RCC 7860 (cell line): ENCODE results near the gene RHBDL2.
"Not testable (repeated sequence)": the region's sequence is repeated elsewhere in the genome, so short reads cannot be mapped to it uniquely, and the experiment has no call there.

Experiments
- DNase-seq: peaks from one replicate; pipeline ENCODE4 v3.0.0-alpha.2; 2015; ENCODE audit warnings: low spot score
- FAIRE-seq: peaks from 2 replicates; lab custom pipeline; 2012; peaks lifted over from hg19 to GRCh38; lab: Jason Lieb, UNC

RHBDL2 gene

DNA sequence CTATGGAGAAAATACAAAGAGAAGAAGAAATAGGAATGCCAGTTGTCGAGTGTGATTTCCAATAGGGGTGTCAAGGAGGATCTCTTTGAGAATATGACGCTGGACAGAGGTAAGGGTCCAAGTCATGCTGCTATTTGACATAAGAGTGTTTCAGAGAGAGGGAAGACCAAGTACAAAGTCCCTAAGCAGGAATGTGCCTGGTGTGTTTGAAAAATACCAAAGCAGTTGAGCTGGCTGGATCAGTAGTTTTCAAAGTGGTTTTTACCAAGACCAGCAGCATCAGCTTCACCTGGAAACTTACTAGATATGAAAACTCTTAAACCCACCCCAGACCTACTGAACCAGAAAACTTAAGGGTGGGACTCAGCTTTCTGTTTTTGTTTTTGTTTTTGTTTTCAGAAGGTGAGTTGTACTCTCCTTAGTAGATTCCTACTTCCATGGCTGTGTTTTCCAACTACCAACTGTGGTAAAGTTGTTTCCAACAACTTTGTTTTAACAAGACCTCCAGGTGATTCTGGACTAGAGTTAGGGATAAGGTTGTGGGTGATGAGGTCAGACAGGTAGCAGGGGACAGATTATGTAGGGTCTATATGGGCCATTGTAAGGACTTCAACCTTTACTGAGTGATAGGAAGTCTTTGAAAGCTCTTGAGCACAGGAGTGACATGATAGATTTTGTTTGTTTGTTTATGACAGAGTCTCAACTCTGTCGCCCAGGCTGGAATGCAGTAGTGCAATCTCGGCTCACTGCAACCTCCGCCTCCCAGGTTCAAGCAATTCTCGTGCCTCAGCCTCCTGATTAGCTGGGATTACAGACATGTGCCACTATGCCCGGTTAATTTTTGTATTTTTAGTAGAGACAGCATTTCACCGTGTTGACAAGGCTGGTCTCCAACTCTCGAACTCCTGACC is 53.0 kb downstream of the RHBDL2 start:
- FAIRE-seq (no peak), DNase-seq (no peak)

DNA sequence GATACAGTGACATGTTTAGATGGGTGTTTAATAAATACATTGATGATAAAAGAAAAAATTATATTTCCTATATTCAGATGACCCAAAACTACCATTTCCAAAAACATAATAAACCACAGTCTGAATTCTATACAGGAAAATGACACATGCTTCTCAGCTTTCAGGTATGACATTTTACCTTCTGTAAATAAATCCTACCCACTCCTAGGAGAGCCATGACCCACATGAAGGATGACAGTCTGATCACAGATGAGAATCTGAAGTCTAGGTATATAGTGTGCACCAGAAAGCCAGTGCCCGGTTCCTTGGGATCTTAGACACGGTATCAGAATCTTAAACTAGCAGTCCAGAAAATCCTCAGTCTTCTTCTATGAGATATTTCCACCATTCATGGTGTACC is 56.5 kb downstream of the RHBDL2 start:
- no peak for FAIRE-seq
- DNase-seq: no peak

DNA sequence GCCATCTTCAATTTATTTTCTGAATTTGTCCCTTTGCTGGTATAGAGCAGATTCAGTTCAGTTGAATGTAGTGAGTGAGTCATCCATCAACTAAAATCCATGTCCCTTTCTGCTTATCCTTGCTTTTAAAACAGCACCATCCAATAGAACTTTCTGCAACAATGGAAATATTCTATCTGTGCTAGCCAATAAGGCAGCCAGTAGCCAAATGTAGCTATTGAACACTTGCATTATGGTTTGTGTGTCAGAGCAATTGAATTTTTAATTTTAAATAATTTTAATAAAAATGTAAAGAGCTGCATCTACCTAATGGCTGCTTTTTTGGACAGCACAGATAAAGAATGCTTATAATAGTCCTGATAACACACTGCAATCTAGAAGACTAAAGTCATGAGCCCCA is 60.1 kb downstream of the RHBDL2 start, which contains the start of gene GJA9:
TSS of gene GJA9 (minus strand) at position 101 of the 400 bp plus-strand sequence. CDS start 5,489 bp downstream, outside the sequence.
- DNase-seq (no peak), FAIRE-seq (no peak)

DNA sequence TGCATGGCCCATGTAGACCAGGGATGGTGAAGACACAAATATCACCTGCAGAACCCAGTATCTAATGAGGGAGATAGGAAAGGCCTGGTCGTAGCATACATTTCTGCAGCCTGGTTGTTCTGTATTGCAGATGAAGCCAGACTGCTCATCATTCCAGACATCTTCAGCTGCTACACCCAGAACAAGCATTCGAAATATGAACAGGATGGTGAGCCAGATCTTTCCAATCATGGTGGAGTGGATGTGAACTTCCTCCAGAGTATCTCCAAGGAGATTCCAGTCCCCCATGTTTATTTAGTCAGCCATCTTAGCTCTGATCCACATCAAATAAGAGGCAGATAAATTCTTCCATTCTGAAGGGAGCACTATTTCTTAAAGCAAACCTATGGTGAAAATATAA is 65.8 kb downstream of the RHBDL2 start:
- no peak for FAIRE-seq
- DNase-seq: no peak

DNA sequence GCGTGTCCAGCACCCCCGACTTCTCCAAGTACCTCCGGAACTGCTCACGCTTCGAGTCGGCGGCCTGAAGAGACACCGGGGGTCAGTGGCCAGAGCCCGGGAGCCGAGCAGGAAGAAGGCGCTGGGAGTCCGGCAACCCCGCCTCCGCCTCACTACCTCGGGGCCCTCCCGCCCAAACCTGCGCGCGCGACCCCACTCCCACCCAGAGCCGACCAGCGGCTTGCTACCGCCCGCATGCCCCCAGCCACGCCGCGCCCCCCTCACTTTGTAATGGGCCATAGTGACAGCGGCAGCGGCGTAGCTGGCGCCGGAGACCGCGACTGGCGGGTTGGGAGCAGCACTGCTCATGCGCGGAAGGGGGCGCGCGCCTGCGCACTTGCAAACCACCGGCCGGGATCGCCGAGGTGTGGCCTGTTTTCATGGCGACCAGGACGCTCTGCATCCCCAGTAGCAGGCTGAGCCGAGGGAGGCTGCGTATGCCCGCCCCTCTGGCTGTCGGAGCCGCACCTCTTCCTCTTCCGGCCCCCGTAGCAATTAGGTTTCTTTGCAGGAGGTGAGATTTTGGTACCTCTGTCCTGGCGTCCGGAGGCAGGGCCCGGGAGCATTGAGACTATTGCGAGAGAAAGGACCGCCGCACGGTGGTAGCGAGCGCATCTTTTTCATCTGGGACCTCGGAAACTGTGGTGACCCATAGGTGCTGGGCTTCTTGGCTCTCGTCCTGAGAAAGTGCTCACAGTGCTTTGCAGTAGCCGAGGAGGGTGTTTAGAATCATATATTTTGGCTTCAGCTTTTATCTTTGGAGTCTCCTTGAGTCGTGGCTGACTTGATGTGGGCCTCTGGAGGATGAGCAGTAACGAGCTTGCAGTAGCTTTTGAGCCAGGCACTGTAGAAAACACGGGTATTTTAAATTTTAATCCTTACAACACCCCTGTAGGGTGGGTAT is 68.3 kb downstream of the RHBDL2 start, which contains the start of gene MYCBP:
TSS of gene MYCBP (minus strand) at position 322 of the 943 bp plus-strand sequence. CDS start at position 279, 43 bp downstream.
- peak; percentile 89 for DNase-seq
- FAIRE-seq: peak; percentile 84

DNA sequence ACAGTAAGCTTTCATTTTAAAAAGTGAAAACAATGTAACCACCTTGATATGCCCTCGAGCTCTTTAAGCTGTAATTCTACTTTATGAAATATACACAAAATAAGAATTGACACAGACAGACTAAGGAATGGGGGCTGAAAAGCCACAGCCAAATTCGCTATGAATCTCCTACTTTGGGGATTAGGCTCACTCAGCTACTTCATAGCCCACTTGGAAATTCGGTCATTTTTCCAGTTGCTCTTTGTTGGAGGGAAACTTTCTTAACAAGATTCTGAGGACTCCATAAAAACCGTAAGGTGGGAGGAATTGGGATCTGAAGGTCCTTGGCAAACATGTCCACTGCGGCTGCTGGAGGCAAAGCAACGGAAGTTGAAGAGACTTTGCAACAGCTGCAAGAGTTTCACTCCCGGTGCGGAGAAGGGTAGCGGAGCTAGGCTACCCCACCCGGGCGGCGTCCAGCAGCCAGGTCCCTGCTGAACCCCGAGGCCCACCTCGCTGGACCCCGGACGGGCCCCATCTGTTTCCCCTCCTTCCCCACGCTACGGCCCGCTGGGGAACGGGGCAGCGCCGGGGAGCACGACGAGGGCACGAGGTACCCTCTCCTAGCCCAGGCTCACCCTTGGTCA is 69.1 kb downstream of the RHBDL2 start:
- FAIRE-seq (no peak), DNase-seq (no peak)

DNA sequence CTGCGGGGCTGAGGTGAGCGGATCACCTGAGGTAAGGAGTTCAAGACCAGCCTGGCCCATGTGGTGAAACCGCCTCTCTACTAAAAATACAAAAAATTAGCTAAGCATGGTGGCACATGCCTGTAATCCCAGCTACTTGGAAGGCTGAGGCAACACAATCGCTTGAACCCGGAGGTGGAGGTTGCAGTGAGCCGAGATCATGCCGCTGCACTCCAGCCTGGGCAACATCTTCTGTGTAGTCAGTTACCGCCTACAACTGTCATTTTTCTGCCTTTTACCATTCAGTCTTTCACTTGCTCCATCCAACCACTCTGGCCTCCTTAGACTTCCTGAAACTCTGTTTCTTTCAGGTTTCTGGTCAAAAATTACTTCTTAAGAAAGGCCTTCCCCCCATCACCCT is 70.6 kb downstream of the RHBDL2 start:
- FAIRE-seq: no peak
- DNase-seq: no peak

DNA sequence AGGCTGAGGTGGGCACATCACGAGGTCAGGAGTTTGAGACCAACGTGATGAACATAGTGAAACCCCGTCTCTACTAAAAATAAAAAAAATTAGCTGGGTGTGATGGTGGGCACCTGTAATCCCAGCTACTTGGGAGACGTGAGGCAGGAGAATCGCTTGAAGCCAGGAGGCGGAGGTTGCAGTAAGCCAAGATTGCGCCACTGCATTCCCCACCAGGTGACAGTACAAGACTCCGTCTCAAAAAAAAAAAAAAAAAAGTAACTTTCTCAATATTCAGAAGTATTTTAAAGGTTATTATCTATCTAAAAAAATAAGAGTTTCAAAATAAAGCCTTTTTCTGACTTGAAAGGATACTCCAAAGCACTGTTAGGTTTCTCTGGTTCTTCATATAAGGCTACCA is 74.4 kb downstream of the RHBDL2 start:
- FAIRE-seq: no peak

DNA sequence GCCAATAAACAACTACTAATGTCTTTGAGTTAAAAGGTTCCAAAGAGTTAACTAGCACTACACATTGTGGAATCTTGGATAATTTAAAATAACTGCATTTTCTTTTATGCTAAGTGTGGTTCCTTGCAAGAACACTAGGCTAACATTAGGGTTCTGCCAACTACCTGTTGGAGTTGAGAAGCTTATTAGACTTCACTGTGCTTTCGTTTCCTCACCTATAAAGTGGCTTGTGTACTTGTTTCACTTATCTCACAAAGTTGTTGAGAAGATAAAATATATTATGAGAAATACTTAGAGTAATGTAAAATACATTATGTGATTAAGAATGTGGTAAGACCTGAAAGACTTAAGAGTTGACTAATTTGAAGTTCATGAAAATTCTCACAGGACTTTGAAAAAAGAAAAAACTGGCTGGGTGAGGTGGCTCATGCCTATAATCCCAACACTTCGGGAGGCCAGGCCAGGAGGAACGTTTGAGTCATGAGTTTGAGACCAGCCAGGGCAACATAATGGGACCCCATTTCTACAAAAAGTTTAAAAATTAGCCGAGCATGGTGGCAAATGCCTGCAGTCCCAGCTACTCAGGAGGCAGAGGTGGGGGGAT is 76.4 kb downstream of the RHBDL2 start:
- DNase-seq (no peak), FAIRE-seq (no peak)

More for the DNA sequence above, 74.4 kb downstream of the RHBDL2 start:
- no peak for DNase-seq

DNA sequence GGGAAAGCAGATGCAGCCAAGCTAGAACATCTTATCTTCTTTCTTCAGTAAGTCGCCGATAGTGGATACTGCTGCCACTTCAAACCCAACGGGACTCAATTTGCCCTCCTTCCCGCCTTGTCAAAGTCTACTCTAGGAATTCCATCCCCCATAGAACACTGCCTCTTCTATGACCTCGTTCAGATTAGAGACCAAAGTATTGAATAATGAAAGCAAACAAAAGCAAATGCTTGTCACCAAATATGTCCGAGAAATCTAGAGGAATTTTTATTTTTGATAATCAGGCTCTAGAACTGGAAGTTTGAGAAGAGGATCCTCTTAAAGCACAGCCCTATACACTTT is 81.2 kb downstream of the RHBDL2 start:
- no peak for DNase-seq
- no peak for FAIRE-seq

DNA sequence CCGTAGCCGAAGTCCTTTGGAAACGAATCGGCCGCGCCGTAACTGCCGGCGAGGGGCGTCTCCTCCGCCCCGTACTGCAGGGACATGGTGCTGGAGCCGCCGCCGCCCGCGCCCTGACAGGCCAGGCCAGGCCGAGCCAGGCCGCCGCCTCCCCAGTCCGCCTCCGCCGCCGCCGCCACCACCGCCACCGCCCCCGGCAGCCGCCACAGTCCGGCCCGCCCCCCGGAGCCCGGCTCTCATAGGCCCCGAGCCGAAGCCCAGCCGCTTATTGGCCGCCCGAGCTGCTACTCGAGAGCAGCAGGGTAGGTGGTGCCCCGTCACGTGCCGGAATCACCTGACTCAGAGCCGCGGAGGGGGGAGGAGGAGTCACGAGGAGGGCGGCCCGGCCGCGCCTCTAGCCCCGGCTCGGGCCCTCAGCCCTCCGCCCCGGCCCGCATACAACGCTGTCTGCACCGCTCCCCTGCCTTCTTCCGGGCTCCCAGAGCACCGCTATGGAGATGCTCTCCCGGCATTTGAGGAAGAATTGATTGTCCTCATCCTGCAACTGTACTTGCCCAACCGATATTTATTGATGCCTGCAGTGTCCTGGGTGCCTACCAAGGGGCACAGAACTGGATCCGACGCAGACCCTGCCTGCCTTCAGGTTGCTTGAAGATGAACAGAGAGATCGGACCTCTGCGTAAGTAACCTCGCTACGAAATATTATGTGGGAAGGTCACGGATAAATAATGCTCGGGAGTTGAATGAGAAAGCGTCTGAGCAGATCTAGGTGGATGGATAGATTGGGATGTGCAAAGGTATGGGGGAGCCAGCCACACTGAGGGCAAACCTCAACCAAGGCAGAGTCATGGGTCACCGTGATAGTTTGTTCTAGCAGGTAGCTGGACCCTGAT is 81.8 kb downstream of the RHBDL2 start, which contains the start of gene RRAGC:
TSS of gene RRAGC (minus strand) at position 212 of the 893 bp plus-strand sequence. CDS start at position 86, 126 bp downstream.
- DNase-seq: peak; percentile 93
- no peak for FAIRE-seq

DNA sequence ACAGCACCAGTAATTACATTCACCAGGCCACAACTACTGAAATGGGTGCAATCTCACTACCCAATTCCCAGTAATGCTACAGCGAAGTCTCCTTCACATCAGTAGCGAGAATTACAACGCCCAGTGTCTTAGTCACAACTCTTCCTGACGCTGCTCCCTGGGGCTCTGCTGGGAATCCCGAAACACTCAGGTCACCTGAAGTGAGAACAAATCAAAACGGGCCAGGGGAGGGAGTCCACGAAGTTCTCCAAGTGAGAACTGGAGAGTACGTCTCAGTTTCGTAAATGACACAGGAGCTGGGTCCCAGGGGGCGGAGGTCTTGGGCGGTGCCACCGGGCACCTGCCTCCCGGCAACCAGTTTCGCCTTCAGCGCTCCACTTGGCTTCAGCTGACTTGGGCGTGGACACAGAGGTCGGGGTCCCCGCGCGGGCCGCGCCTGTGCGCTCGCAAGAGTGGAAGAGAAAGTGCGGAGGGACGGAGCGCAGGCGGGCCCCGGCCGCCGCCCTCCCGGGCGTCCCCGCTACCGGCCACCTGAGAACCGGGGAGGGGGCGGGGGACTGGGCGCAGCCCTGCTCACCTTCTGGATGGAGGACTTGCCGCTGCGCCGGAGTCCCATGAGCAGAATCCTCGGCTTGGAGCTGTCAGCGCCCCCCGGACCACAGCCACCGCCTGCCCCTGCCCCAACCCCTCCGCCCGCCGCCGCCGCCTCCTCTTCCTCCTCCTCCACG is 82.6 kb downstream of the RHBDL2 start:
- DNase-seq (peak; percentile 41), FAIRE-seq (no peak)

DNA sequence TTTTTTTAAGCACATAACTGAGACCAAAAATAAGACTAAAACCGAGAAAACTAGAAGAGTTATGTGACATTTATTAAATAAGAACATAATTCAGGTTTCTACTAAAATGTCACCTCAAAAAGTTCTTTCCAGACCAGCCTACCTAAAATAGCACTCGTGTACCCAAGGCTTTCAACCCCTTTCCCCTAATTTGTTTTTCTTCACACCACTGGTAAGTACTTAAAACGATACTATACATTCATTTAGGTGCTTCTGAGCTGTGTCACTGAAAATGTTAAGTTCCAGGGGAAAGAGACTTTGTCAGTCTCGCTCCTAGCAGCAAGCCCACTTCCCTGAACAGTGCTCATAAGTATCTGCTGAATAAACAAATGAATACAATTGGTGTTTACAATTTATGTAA is 88.8 kb downstream of the RHBDL2 start:
- DNase-seq (no peak), FAIRE-seq (no peak)

DNA sequence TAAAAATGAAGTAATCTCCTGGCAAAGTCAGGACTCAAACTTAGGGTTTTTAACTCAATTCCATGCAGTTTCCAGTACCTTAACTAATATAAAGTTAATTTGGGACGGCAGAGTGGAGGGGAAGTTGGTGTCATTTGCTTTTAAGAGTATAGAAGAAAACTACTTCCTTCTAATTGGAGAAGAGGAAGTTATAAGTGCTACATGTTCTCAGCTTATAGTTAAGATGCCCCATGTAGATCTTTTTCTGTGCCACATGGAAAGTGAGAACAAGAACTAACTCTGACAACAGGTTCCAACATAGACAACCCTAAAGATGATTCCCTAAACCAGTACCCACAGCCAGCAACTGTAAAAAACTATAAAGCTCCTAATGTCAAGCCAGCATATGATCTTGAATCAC is 93.6 kb downstream of the RHBDL2 start:
- FAIRE-seq (no peak), DNase-seq (no peak)

DNA sequence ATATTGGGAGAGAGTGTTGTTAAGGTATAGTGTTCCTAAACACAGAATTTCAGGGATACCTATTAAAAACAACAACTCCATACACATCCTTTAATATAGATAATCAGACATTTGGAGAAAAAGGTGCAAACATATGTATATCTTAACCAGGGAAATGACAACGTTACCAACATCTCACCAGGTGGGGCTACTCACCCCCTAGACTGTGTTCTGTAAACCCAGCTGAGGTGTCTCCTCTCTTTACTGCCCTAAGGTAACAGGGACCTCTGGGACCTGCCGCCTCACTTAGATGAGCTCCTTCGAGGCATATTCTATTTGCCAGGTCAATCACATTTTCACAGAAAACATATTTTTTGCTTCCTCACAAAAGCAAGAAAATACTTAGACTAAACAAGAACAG is 95.4 kb downstream of the RHBDL2 start:
- no peak for DNase-seq
- no peak for FAIRE-seq

DNA sequence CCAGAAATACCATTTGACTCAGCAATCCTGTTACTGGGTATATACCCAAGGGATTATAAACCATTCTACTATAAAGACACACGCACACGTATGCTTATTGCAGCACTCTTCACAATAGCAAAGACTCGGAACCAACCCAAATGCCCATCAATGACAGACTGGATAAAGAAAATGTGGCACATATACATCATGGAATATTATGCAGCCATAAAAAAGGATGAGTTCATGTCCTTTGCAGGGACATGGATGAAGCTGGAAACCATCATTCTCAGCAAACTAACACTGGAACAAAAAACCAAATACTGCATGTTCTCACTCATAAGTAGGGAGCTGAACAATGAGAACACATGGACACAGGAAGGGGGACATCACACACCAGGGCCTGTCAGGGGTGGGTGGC is 96.5 kb downstream of the RHBDL2 start:
- DNase-seq, FAIRE-seq: not testable (repeated sequence)

DNA sequence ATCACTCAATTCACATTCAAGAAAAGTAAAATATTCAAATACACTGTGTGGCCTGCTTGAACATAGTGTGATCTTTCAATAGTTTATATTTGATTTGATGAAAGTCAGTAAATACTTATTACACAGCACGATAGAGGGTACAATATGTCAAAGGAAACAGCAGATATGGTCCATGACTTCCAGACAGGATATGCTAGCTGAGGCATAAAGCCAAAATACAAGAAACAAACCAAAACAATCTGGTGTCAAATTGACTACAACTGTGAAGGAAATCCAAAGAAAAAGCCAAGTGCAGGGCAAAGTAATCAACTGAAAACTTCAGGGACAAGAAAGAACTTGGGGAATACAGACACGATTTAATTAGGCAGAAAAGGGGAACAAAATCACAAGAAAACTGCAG is 101.3 kb downstream of the RHBDL2 start:
- no peak for DNase-seq
- FAIRE-seq: no peak

DNA sequence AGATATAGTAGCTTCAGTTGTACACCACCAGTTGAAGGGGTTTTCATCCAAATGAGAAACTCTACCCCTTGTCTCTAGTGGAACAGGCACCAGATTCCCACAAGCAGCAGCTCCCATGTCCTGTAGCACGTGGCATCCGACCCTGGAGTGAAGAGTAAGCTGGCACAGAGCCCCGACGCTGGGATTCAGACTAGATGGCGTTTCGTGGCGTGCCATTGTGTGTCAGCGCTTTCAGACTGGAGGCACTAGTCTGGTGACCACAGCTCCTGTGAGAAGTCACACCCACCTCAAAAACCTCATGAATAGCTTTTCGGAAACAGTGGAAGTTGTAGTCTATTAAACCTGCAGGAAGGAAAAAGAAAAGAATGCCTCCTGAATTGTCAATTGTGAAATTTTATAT is 102.3 kb downstream of the RHBDL2 start:
- DNase-seq: no peak
- no peak for FAIRE-seq

DNA sequence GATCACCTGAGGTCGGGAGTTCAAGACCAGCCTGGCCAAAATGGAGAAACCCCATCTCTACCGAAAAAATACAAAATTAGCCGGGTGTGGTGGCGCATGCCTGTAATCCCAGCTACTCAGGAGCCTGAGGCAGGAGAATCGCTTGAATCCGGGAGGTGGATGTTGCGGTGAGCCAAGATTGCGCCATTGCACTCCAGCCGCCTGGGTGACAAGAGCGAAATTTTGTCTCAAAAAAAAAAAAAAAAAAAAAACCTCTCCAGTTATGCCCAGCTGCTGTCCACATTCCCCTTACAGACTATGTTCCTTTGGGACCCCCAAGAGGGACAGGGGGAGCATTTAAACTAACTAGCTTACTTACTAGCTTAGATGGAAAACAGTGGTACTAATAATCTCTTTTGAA is 105.3 kb downstream of the RHBDL2 start:
- not testable (repeated sequence) for DNase-seq, FAIRE-seq
